Loucy (cell line): ENCODE data around the gene CELSR2.

Source experiments
- H2AFZ ChIP-seq: fragments of 200-600 bp; sonication (generic); 2 replicates; pipeline ENCODE4 v1.6.0; 2016; ENCODE audit warnings: antibody characterized with exemption, mild to moderate bottlenecking, low read length, moderate library complexity
- H3F3A ChIP-seq: fragments of 200-600 bp; 2 replicates; pipeline ENCODE4 v1.6.0; 2016; ENCODE audit warnings: antibody characterized with exemption, low read depth, mild to moderate bottlenecking
- H3K27me3 ChIP-seq: fragments of 200-600 bp; sonication (generic); 2 replicates; pipeline ENCODE4 v1.6.1; 2014; ENCODE audit warnings: low read length, mild to moderate bottlenecking; ENCODE audit not compliant: insufficient read depth, poor library complexity, severe bottlenecking
- H3K36me3 ChIP-seq: fragments of 200-600 bp; sonication (generic); 2 replicates; pipeline ENCODE4 v1.6.1; 2016; ENCODE audit warnings: low read length; ENCODE audit not compliant: insufficient read depth
- H3K4me1 ChIP-seq: fragments of 200-600 bp; sonication (generic); 2 replicates; pipeline ENCODE4 v1.5.1; 2014; ENCODE audit warnings: low read length, mild to moderate bottlenecking; ENCODE audit not compliant: insufficient read depth, poor library complexity, severe bottlenecking
- H3K4me2 ChIP-seq: fragments of 200-600 bp; sonication (generic); 2 replicates; pipeline ENCODE4 v1.6.0; 2014; ENCODE audit warnings: antibody characterized with exemption, low read length, low read depth, mild to moderate bottlenecking; ENCODE audit not compliant: poor library complexity, severe bottlenecking
- H3K4me3 ChIP-seq: fragments of 200-600 bp; sonication (generic); 2 replicates; pipeline ENCODE4 v1.5.1; 2014; ENCODE audit warnings: low read length, mild to moderate bottlenecking, mixed read lengths; ENCODE audit not compliant: poor library complexity, severe bottlenecking
- H3K79me2 ChIP-seq: fragments of 200-600 bp; sonication (generic); 2 replicates; pipeline ENCODE4 v1.6.1; 2014; ENCODE audit warnings: low read length; ENCODE audit not compliant: insufficient read depth
- H3K9ac ChIP-seq: fragments of 200-600 bp; sonication (generic); 2 replicates; pipeline ENCODE4 v1.6.0; 2014; ENCODE audit warnings: mild to moderate bottlenecking, low read depth, low read length, moderate library complexity; ENCODE audit not compliant: poor library complexity, severe bottlenecking
- H3K9me2 ChIP-seq: fragments of 200-600 bp; sonication (generic); replicated peaks from 2 replicates; pipeline ENCODE4 v1.6.1; 2016; ENCODE audit warnings: low read depth, low read length, mixed read lengths
- H3K9me3 ChIP-seq: fragments of 200-600 bp; sonication (generic); 2 replicates; pipeline ENCODE4 v1.6.1; 2014; ENCODE audit warnings: mild to moderate bottlenecking, antibody characterized with exemption, low read length, low read depth; ENCODE audit not compliant: insufficient read depth
- H4K20me1 ChIP-seq: fragments of 200-600 bp; sonication (generic); 2 replicates; pipeline ENCODE4 v1.6.0; 2014; ENCODE audit warnings: antibody characterized with exemption, low read length, mild to moderate bottlenecking; ENCODE audit not compliant: insufficient read depth, poor library complexity, severe bottlenecking
- CTCF ChIP-seq: fragments of 200-600 bp; sonication (generic); conservative IDR thresholded peaks from 2 replicates; pipeline ENCODE4 v1.5.1; 2014; ENCODE audit warnings: mild to moderate bottlenecking, antibody characterized with exemption, low read length
- EZH2phosphoT487 ChIP-seq: fragments of 200-600 bp; IDR thresholded peaks from 2 replicates; pipeline ENCODE4 v1.6.1; 2018; ENCODE audit warnings: antibody characterized with exemption, mild to moderate bottlenecking, moderate library complexity, borderline replicate concordance

CELSR2 gene

DNA sequence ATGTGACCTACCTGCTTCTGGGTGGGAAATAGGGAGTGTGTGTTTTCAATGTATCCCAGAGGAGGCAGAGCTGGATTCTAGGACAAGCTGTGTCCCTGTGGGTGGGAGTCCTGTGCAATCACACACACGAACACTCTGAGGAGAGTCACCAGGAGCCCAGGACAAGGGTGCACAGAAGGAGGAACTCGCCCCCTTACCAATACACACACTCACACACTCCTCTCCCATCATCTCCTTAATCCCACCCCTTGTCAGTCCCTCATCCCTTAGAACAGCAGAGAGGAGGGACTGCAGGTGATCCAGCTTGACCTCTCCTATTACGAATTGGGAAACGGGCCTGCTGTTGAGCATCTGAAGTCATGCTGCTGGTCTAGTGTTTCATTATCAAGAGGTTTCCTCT lies 65.9 kb downstream of the CELSR2 start:
- Histone ChIP-seq H3K9ac (no peak overlapping the region), H3K4me2 (no peak overlapping the region), H3F3A (no peaks in the 10 kb centered on the region), H3K4me3 (no peak overlapping the region), H2AFZ (no peak overlapping the region), H3K79me2 (no peaks in the 10 kb centered on the region), H3K36me3 (peaks cover 15% of the 10 kb centered on the region; the same call in 1 of the 2 replicates), H3K9me3 (no peaks in the 10 kb centered on the region), H3K9me2 (no peaks in the 10 kb centered on the region), H3K27me3 (no peaks in the 10 kb centered on the region), H3K4me1 (no peaks in the 10 kb centered on the region), H4K20me1 (no peaks in the 10 kb centered on the region)
- TF ChIP-seq EZH2phosphoT487 (no peak), CTCF (no peak)

- no peak overlapping the region for H3K4me2 ChIP-seq
- H3K36me3 ChIP-seq: peaks cover 27% of the 10 kb centered on the region; the same call in 1 of the 2 replicates
- no peaks in the 10 kb centered on the region for H3K9me3 ChIP-seq
- no peaks in the 10 kb centered on the region for H4K20me1 ChIP-seq
- no peaks in the 10 kb centered on the region for H3F3A ChIP-seq
- H3K9ac ChIP-seq: no peak overlapping the region
- TF ChIP-seq EZH2phosphoT487: no peak
- TF ChIP-seq CTCF: no peak
- no peak overlapping the region for H2AFZ ChIP-seq
- no peaks in the 10 kb centered on the region for H3K9me2 ChIP-seq
- no peak overlapping the region for H3K4me3 ChIP-seq
- no peaks in the 10 kb centered on the region for H3K27me3 ChIP-seq
- H3K79me2 ChIP-seq: no peaks in the 10 kb centered on the region
- no peaks in the 10 kb centered on the region for H3K4me1 ChIP-seq
Measured at GRCh38 chr1:109316506-109316905, 67.2 kb downstream of the CELSR2 start.

DNA sequence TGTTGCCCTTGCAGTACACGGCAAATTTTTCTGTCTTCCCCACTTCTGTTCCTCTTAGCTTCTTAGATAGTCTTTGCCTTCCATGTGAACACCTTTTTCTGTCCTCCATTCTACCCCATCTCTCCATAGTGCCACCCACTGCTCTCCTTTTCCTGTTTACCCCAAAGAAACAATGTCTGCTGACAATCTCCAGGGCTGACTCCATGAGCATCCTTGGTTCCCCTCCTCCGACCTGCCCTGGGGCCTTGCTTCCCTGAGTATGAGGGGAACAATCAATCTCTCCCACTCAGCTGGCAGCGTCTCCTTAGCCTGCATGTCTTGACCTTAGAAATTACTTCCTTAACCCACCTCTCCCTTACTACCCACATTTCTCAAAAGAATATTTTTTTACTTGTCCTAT lies 69.8 kb downstream of the CELSR2 start:
- Histone ChIP-seq H3K9me2 (no peaks in the 10 kb centered on the region), H3F3A (no peaks in the 10 kb centered on the region), H3K79me2 (no peaks in the 10 kb centered on the region), H2AFZ (no peak overlapping the region), H3K9me3 (no peaks in the 10 kb centered on the region), H4K20me1 (no peaks in the 10 kb centered on the region), H3K36me3 (peaks cover 38% of the 10 kb centered on the region; the same call in 1 of the 2 replicates), H3K9ac (no peak overlapping the region), H3K4me3 (no peak overlapping the region), H3K4me2 (no peak overlapping the region), H3K27me3 (no peaks in the 10 kb centered on the region), H3K4me1 (no peaks in the 10 kb centered on the region)
- TF ChIP-seq CTCF: no peak
- TF ChIP-seq EZH2phosphoT487: no peak
